ENCODE results near the gene MED29.

Gene MED29

DNA sequence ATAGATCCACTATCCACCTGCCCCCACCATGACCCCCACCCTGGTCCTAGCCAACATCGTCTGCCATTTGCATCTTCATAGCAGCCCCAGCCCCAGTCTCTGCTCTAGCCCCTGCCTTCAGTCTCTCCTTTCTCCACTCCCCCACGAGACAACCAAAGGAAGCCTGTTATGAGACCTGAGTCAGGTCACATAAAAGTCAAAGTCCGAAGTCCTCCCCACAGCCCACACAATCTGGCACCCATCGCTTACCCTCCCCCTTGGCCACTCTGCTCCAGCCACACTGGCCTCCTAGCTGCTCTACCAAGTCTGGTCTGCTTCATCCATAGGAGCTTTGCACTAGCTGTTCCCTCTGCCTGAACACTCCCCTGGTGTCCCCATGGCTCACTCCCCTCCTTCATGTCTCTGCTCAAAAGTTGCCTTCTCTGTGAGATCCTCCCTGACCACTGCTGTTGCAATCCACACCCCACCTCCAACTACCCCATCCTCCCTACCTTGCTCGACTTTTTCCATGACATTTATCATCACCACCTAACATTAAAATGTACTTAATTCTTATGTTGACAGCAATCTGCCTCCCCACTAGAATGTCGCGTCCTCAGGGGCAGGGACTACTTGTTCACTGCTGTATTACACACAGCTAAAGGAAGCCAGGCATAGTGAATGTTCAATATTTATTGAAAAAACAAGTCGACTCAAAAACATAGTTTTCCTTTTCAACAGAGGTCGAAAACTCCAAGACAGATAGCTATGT, 20.1 kb downstream of the MED29 start:
- peak overlapping the region; percentile 89 for H3K4me3 Mint-ChIP-seq
- peaks cover 11% of the 10 kb centered on the region for H3K36me3 Mint-ChIP-seq
- no peaks in the 10 kb centered on the region for H3K27me3 Mint-ChIP-seq
- H3K27ac Mint-ChIP-seq = peak overlapping the region; percentile 100
- no peaks in the 10 kb centered on the region for H3K9me3 Mint-ChIP-seq
- peaks cover 41% of the 10 kb centered on the region for H3K4me1 Mint-ChIP-seq

DNA sequence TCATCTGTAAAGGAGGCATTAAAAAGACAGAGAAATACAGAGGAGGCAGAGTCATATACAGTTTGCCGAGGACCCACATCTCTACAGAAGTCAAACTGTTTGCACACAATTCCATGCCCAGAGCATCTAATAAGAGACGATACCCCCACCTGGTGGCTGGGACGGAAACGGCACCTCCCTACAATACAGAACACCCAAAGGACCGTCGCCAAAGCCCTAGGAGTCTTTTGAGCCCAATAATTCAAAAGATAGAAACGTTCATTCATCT, 20.6 kb downstream of the MED29 start:
- Mint-ChIP-seq H3K9me3 (no peaks in the 10 kb centered on the region), H3K4me3 (peak overlapping the region; percentile 89), H3K27me3 (no peaks in the 10 kb centered on the region), H3K36me3 (peaks cover 11% of the 10 kb centered on the region), H3K4me1 (peaks cover 39% of the 10 kb centered on the region), H3K27ac (peak overlapping the region; percentile 100)

DNA sequence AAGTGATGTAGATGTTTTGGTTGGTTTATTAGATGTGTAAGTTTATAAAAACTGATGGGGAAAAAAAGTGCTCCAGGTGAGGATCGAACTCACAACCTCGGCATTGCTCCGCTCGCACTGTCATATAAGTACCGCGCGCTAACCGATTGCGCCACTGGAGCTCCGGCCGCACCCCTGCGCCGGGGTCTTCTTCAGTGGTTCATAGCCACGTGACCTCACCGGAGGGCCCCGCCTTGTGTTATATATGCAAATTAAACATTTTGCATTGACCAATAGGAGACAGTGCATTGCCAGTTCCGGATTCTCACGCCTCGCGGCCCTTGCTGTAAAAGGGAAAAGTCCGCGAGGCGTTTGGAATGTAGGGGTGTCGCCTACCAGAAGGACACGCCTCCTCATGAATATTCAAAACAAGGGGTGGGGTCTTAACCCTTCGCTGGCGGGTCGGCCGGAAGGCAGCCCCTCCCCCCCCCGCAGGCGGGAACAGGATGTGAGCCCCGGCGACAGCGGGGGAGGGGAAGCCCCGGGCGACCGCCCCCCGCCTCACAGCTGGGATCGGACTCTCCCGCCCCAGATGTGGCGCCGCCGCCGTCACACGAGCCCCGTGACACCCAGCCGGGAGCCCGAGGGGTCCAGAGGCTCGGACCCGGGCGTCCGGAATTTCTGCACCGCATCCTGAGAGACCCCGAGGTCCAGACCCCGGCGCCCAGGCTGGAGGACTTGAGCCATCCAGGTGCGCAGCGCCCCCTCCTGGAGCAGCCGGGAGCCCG, 21.1 kb downstream of the MED29 start, which contains the start of gene PLEKHG2:
Gene PLEKHG2 (plus strand): TSS at position 570 of the 767 bp plus-strand sequence. CDS start 1,418 bp downstream, outside the sequence.
- H3K27ac Mint-ChIP-seq = peak within 1 kb of the TSS; percentile 100
- H3K4me3 Mint-ChIP-seq = peak within 1 kb of the TSS; percentile 89
- H3K4me1 Mint-ChIP-seq = peaks cover 39% of the 10 kb centered on the region
- H3K9me3 Mint-ChIP-seq = no peaks in the 10 kb centered on the region
- peaks cover 11% of the 10 kb centered on the region for H3K36me3 Mint-ChIP-seq
- H3K27me3 Mint-ChIP-seq = no peaks in the 10 kb centered on the region

DNA sequence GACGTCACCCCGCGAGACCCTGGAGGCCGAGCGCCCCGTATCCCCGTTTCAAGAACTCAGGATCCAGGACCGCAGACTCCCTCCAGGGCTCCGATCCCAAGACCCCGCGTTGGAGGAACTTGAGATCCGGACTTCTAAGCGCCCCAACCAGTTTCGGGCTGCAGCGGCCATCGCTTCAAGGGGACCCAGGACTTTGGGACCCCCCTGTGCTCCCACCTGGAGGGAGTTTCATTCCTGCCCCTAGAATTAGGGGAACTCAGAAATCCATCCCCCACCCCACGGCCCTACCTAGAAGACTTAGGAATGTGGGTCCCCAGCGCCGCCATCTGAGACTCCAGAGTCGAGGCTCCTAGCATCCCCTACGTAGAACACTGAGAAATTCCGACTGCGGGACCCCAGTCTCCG, 21.7 kb downstream of the MED29 start:
- peaks cover 10% of the 10 kb centered on the region for H3K36me3 Mint-ChIP-seq
- H3K4me1 Mint-ChIP-seq = peaks cover 39% of the 10 kb centered on the region
- H3K27me3 Mint-ChIP-seq = no peaks in the 10 kb centered on the region

DNA sequence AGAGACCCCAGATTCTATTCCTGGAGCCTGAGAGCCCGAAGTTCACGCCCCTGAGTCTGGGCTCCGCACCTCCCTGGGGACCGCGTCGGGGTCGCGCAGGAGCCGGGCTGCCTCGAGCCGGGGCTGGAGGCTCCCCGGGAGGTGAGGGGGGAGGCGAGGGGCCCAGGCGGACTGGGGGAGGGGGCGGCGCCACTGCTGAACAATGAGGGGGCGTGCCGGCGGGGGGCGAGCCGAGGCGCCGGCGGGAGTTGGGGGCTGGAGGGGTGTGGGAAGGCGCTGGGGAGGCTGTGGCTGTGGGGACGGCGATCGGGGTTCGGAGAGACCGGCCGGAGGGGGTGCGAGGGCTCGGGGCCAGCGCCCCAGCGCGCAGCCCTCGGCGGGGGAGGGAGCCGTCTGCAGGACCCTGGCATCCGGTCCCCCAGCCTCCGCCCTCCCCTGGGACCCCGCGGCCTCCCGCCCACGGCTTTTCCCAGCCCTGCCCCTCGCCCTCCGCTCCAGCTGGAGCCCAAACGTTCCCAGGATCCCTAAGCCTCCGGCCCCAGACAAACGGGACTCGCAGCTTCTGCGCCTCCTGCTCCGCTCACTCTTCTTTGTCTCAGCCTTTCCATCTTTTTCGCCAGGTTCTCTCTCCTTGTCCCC, 22.2 kb downstream of the MED29 start:
- Mint-ChIP-seq H3K4me1 (peaks cover 39% of the 10 kb centered on the region), H3K36me3 (peaks cover 6% of the 10 kb centered on the region), H3K4me3 (peak overlapping the region; percentile 90), H3K27me3 (no peaks in the 10 kb centered on the region), H3K9me3 (no peaks in the 10 kb centered on the region), H3K27ac (peak overlapping the region; percentile 70)

More for the DNA sequence above, 21.7 kb downstream of the MED29 start:
- no peaks in the 10 kb centered on the region for H3K9me3 Mint-ChIP-seq
- peak overlapping the region; percentile 89 for H3K4me3 Mint-ChIP-seq
- no peak overlapping the region for H3K27ac Mint-ChIP-seq

DNA sequence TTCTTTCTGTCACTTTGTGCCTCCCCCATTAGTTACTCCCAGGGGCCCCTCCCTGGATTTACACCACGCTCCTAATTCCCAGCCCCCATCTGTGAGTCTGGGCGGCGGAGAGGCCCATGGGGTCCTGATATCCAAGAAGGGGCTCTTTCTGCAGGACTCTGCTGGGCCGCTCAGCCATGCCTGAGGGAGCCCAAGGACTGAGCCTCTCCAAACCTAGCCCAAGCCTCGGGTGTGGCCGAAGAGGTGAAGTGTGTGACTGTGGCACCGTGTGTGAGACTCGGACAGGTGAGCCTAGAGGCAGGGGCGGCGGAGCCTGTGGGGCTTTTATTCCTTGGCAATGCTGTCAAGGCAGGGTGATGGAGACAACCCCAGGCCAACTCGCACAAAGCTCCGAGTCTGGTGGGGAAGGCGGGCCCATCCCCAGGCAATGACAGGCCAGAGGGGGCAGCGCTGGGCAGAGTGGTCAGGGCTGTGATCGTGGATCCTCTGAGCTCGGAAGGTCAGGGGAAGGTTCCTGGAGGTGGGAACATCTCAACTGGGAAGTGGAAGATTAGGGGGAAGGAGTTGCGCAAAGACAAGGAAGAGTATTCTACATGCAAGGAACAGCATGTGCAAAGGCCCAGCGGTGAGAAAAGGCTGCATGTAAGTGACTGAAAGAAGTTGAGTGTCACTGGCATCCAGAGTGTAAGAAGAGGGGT, 22.9 kb downstream of the MED29 start:
- H3K36me3 Mint-ChIP-seq = no peaks in the 10 kb centered on the region
- H3K4me3 Mint-ChIP-seq = peak overlapping the region; percentile 90
- peaks cover 33% of the 10 kb centered on the region for H3K4me1 Mint-ChIP-seq
- H3K9me3 Mint-ChIP-seq = no peaks in the 10 kb centered on the region
- H3K27me3 Mint-ChIP-seq = no peaks in the 10 kb centered on the region
- peak overlapping the region; percentile 79 for H3K27ac Mint-ChIP-seq

DNA sequence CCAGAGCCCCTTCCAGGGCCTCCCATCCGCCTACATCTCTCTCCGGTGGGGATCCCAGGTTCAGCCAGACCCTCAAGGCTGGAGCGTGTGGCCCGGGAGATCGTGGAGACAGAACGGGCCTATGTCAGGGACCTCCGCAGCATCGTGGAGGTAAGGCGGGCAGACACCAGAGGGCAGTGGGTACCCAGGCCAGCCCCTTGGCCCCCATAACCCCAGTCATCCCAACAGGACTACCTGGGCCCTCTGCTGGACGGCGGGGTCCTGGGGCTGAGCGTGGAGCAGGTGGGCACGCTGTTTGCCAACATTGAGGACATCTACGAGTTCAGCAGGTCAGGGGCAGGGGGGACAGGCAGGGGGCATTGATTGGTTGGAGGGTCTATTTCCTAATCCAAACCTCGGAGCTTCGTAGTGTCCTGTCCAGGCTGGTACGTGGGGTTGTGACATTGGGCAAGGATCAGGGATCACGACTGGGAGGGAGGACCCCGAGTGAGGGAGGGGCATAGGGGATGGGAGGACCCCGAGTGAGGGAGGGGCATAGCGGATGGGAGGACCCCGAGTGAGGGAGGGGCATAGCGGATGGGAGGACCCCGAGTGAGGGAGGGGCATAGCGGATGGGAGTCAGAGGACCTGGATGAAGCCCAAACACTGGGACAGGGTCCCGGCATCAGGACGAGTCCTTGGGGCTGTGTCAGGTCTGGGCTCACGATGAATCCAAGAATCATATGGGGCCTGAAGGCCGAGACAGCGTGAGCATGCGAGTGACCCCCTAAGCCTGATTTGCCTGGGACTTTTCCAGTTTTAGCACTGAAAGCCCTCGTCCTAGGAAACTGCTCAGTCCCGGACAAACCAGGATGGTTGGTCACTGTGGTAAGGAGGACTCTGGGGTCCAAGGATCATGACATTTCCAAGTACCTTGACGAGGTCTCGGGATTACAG, 24.2 kb downstream of the MED29 start:
- Mint-ChIP-seq H3K27ac (no peak overlapping the region), H3K4me1 (peaks cover 29% of the 10 kb centered on the region)

DNA sequence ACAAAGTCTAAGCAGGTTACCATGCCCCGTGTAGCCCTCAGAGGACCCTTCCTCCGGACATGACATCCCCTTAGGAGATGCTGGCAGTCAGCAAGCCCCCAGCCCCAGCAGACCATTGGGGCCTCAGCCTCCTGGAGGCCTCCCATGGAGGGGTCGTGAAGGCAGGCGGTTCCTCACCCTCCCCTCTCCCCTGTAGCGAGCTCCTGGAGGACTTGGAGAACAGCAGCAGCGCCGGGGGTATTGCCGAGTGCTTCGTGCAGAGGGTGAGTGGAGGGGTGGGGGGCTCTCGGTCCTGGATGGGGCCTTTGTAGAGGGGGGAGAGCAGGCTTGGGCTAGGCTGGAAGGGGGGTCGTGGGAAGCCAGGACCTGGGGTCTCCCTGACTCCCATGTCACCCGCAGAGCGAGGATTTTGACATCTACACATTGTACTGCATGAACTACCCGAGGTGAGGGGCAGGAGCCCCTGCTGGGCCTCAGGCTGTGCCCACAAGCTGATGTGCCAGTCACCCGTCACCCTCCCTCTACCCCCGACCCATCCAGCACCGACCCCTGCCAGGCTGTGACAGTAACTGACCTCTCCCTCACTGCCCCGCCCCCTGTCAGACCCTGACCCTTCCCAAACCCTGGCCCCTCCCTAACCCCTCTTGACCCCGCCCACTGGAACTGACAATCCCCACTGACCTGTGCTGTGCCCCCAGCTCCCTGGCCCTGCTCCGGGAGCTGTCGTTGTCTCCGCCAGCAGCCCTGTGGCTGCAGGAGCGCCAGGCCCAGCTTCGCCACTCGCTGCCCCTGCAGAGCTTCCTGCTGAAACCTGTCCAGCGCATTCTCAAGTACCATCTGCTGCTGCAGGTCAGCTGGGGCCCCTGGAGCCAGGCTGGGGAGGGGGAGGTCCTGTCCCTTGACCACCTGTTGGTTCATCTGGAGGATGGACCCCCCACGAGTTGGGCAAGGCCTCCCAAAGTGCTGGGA, 25.3 kb downstream of the MED29 start:
- Mint-ChIP-seq H3K27ac (no peak overlapping the region), H3K4me3 (no peak overlapping the region), H3K4me1 (peaks cover 19% of the 10 kb centered on the region), H3K36me3 (no peaks in the 10 kb centered on the region), H3K27me3 (no peaks in the 10 kb centered on the region), H3K9me3 (no peaks in the 10 kb centered on the region)

More for the DNA sequence above, 24.2 kb downstream of the MED29 start:
- H3K27me3 Mint-ChIP-seq = no peaks in the 10 kb centered on the region
- H3K36me3 Mint-ChIP-seq = no peaks in the 10 kb centered on the region
- no peak overlapping the region for H3K4me3 Mint-ChIP-seq
- H3K9me3 Mint-ChIP-seq = no peaks in the 10 kb centered on the region

DNA sequence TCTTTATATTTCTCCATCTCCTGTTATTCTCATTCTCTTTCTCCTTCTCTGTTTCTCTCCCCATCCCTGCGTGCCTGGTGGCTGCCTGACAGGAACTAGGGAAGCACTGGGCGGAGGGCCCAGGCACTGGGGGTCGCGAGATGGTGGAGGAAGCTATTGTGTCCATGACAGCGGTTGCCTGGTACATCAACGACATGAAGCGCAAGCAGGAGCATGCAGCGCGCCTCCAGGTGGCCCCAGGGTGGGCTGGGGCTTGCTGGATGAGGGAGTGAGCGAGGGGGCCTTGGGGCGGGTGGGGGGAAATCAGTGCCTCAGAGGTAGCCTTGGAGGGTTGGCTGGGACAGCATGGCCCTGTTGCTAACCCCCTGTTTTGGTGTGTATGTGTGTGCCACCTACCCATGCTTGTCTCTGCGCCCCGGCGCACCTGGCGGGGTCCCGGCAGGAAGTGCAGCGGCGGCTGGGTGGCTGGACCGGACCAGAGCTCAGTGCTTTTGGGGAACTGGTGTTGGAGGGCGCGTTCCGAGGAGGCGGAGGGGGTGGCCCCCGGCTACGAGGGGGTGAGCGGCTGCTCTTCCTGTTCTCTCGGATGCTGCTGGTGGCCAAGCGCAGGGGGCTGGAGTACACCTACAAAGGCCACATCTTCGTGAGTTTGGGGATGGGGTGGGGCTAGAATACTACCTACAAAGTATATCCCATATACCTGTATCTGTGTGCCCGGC, 26.4 kb downstream of the MED29 start:
- H3K27ac Mint-ChIP-seq = no peak overlapping the region
- H3K4me1 Mint-ChIP-seq = peaks cover 11% of the 10 kb centered on the region
- no peaks in the 10 kb centered on the region for H3K9me3 Mint-ChIP-seq
- H3K4me3 Mint-ChIP-seq = no peak overlapping the region
- no peaks in the 10 kb centered on the region for H3K36me3 Mint-ChIP-seq
- no peaks in the 10 kb centered on the region for H3K27me3 Mint-ChIP-seq

DNA sequence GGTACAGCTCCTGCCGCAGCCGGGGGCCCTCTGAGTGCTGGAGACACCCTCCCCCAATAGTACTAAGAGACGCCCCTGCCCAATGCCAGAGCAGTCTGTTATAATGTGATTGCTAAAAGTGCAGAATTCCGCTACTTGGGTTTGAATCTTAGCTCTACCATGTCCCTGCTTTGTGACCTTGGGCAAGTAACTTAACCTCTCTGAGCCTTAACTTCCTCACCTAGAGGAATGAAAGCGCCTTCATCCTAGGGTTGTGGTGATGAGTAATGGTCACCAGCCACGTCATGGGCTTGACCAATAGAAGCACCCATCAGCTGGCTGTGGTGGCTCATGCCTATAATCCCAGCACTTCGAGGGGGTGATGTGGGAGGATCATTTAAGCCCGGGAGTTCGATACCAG, 27.8 kb downstream of the MED29 start:
- Mint-ChIP-seq H3K4me1 (peaks cover 6% of the 10 kb centered on the region), H3K27me3 (no peaks in the 10 kb centered on the region), H3K9me3 (no peaks in the 10 kb centered on the region), H3K27ac (no peak overlapping the region), H3K4me3 (no peak overlapping the region), H3K36me3 (no peaks in the 10 kb centered on the region)

DNA sequence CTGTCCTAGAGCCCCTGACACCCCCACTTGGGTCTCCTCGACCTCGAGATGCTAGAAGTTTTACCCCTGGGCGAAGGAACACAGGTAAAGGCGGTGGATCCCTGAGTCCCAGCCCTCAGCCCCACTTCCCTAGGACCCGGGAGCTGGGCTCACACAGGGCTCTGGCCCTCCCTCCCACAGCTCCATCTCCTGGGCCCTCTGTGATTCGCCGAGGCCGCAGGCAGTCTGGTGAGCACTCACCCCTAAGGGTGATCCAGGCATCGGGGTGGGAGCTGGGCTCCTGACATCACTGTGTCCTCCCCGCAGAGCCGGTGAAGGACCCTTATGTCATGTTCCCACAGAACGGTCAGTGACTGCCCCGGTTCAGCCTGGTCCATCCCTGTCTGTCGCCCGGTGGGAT, 29.6 kb downstream of the MED29 start:
- Mint-ChIP-seq H3K4me1 (no peaks in the 10 kb centered on the region), H3K36me3 (no peaks in the 10 kb centered on the region), H3K4me3 (no peak overlapping the region), H3K9me3 (no peaks in the 10 kb centered on the region), H3K27me3 (no peaks in the 10 kb centered on the region), H3K27ac (no peak overlapping the region)

DNA sequence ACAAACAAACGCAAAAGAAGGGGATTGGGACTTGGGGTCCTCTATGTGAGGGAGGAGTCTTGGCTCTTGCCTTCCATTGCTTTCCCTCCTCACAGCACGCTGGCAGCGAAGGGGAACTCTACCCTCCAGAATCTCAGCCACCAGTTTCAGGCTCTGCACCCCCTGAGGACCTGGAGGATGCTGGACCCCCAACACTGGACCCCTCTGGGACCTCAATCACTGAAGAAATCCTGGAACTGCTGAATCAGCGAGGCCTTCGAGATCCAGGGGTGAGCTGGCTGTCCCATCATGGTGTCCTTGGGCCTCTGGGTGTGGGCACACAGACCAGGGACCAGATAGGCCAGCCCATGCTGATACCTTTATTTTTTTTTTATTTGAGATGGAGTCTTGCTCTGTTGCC, 30.8 kb downstream of the MED29 start:
- H3K36me3 Mint-ChIP-seq = no peaks in the 10 kb centered on the region
- no peaks in the 10 kb centered on the region for H3K9me3 Mint-ChIP-seq
- H3K27me3 Mint-ChIP-seq = no peaks in the 10 kb centered on the region
- no peak overlapping the region for H3K4me3 Mint-ChIP-seq
- H3K4me1 Mint-ChIP-seq = no peaks in the 10 kb centered on the region
- H3K27ac Mint-ChIP-seq = no peak overlapping the region

DNA sequence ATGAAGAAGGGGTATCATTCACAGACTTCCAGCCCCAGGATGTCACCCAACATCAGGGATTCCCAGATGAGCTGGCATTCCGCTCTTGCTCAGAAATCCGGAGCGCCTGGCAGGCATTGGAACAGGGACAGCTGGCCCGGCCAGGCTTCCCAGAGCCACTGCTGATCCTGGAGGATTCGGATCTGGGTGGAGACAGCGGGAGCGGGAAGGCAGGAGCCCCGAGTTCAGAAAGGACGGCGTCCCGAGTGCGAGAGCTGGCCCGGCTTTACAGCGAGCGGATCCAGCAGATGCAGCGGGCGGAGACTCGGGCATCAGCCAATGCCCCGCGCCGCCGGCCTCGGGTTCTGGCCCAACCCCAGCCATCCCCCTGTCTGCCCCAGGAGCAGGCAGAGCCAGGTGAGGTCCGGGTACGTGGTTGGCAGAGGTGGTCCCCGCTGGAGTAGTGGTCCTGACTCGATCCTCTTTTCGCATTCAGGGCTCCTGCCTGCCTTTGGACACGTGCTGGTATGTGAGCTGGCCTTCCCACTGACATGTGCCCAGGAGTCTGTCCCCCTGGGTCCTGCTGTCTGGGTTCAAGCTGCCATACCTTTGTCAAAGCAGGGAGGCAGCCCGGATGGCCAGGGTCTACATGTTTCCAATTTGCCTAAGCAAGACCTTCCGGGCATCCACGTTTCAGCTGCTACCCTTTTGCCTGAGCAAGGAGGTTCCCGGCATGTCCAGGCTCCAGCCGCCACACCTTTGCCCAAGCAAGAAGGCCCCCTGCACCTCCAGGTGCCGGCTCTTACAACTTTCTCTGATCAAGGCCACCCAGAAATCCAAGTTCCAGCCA, 32.3 kb downstream of the MED29 start:
- no peaks in the 10 kb centered on the region for H3K27me3 Mint-ChIP-seq
- no peaks in the 10 kb centered on the region for H3K4me1 Mint-ChIP-seq
- H3K9me3 Mint-ChIP-seq = no peaks in the 10 kb centered on the region
- no peak overlapping the region for H3K27ac Mint-ChIP-seq
- no peaks in the 10 kb centered on the region for H3K36me3 Mint-ChIP-seq
- H3K4me3 Mint-ChIP-seq = no peak overlapping the region
